Breast epithelium (tissue), 4 donors: ENCODE data around the gene GOLGB1. TPM values are rescaled to one million over a fixed set of nuclear protein-coding genes. Genes with fewer than 3 reads are reported as not detected.

ENCODE experiments used
- DNase-seq, 2 donors: peaks; one replicate each; pipeline ENCODE4 v3.0.0-alpha.2; 2019; ENCODE audit warnings: low spot score in 2 of 2
- H3K27ac ChIP-seq, 2 donors: fragments of 200-600 bp; sonication (generic) in 1 of 2; one replicate each; pipeline ENCODE4 v1.5.1; 2016 to 2019; ENCODE audit warnings: mild to moderate bottlenecking in 1 of 2
- H3K27me3 ChIP-seq, 2 donors: fragments of 200-600 bp; sonication (generic) in 1 of 2; one replicate each; pipeline versions ENCODE4 v1.5.1 to v1.6.0; 2017 to 2019; ENCODE audit warnings: control low read depth in 1 of 2, mild to moderate bottlenecking in 1 of 2
- H3K36me3 ChIP-seq: fragments of 200-600 bp; one replicate; pipeline ENCODE4 v1.5.1; 2019
- H3K4me1 ChIP-seq, 2 donors: fragments of 200-600 bp; sonication (generic); one replicate each; pipeline ENCODE4 v1.5.1; 2016 to 2019; ENCODE audit warnings: control low read depth in 1 of 2
- H3K4me3 ChIP-seq, 3 donors: fragments of 200-600 bp; sonication (generic); 1 replicate in 2 of 3; 2 replicates in 1 of 3; pipeline ENCODE4 v1.5.1; 2016 to 2019; ENCODE audit warnings: mild to moderate bottlenecking in 3 of 3, moderate library complexity in 2 of 3
- H3K9me3 ChIP-seq, 2 donors: fragments of 200-600 bp; sonication (generic) in 1 of 2; one replicate each; pipeline ENCODE4 v1.5.1; 2016 to 2019; ENCODE audit warnings: control low read depth in 1 of 2
- CTCF ChIP-seq, 3 donors: fragments of 450-650 bp; IDR thresholded peaks; one replicate each; pipeline ENCODE4 v1.5.1; 2016 to 2017; ENCODE audit warnings: antibody characterized with exemption in 3 of 3, mild to moderate bottlenecking in 3 of 3, moderate library complexity in 3 of 3
- POLR2A ChIP-seq: fragments of 450-650 bp; IDR thresholded peaks from one replicate; pipeline ENCODE4 v1.6.1; 2016; ENCODE audit warnings: antibody characterized with exemption, mild to moderate bottlenecking, moderate library complexity
- POLR2AphosphoS5 ChIP-seq, 3 donors: sonication (generic); formaldehyde crosslinking; IDR thresholded peaks; one replicate each; pipeline ENCODE4 v1.6.1; 2017; ENCODE audit warnings: antibody characterized with exemption in 3 of 3
- intact Hi-C: fragments of 100-400 bp; cut with DNase I; formaldehyde crosslinking; loops from one replicate; pipeline ENCODE4 v1.15.1; 2023; ENCODE audit warnings: low total_unique reads
- total RNA-seq, 3 donors: library from RNA; depleted of rRNA; stranded (reverse); fragments of >200 nt; gene quantifications; one replicate each; pipeline ENCODE4 v1.1.0, GENCODE V29; 2016

Gene GOLGB1
- total RNA-seq, 3 donors from 2014 or later = 95.4 to 106 (median 95.4) TPM

- no peaks in the 10 kb centered on the region for H3K36me3 ChIP-seq
- H3K27ac ChIP-seq = no peak overlapping the region
- intact Hi-C loops = loop anchor here (10.0 kb wide), 1 partner anchor 1175 kb away; no protein-coding TSS in a partner anchor
- TF ChIP-seq POLR2AphosphoS5 (IDR thresholded peaks at IDR 0.05) (no peak), CTCF (IDR thresholded peaks at IDR 0.05) (no peak), POLR2A (no peak)
- no peaks in the 10 kb centered on the region for H3K9me3 ChIP-seq
- H3K4me1 ChIP-seq = no peaks in the 10 kb centered on the region
- no peaks in the 10 kb centered on the region for H3K27me3 ChIP-seq
- H3K4me3 ChIP-seq = no peak overlapping the region
- DNase-seq = no peak
Observed at GRCh38 chr3:121759541-121760202, 10.1 kb upstream of the GOLGB1 start.

GRCh38 chr3:121758727-121759450 is 9.3 kb upstream of the GOLGB1 start:
- Histone ChIP-seq H3K4me1 (no peaks in the 10 kb centered on the region), H3K36me3 (no peaks in the 10 kb centered on the region), H3K27ac (no peak overlapping the region), H3K9me3 (no peaks in the 10 kb centered on the region), H3K4me3 (no peak overlapping the region), H3K27me3 (no peaks in the 10 kb centered on the region)
- TF ChIP-seq CTCF (IDR thresholded peaks at IDR 0.05) (no peak), POLR2A (no peak), POLR2AphosphoS5 (IDR thresholded peaks at IDR 0.05) (no peak)
- no peak for DNase-seq
- intact Hi-C loops = no loop called here

- no peaks in the 10 kb centered on the region for H3K27me3 ChIP-seq
Observed at GRCh38 chr3:121757812-121758545, 8.4 kb upstream of the GOLGB1 start.

GRCh38 chr3:121757087-121757811 is 7.7 kb upstream of the GOLGB1 start:
- Histone ChIP-seq H3K27me3 (no peaks in the 10 kb centered on the region), H3K27ac (no peak overlapping the region), H3K4me1 (no peaks in the 10 kb centered on the region), H3K4me3 (no peak overlapping the region), H3K9me3 (no peaks in the 10 kb centered on the region), H3K36me3 (no peaks in the 10 kb centered on the region)
- intact Hi-C loops = no loop called here
- TF ChIP-seq CTCF (IDR thresholded peaks at IDR 0.05) (no peak), POLR2A (no peak), POLR2AphosphoS5 (IDR thresholded peaks at IDR 0.05) (no peak)
- DNase-seq = no peak

More at GRCh38 chr3:121757812-121758545, 8.4 kb upstream of the GOLGB1 start:
- no peaks in the 10 kb centered on the region for H3K9me3 ChIP-seq
- H3K4me1 ChIP-seq = no peaks in the 10 kb centered on the region
- H3K36me3 ChIP-seq = no peaks in the 10 kb centered on the region
- intact Hi-C loops = no loop called here
- no peak overlapping the region for H3K27ac ChIP-seq
- no peak overlapping the region for H3K4me3 ChIP-seq
- DNase-seq = no peak
- TF ChIP-seq CTCF (IDR thresholded peaks at IDR 0.05) (no peak), POLR2A (no peak), POLR2AphosphoS5 (IDR thresholded peaks at IDR 0.05) (no peak)
